Sigmoid colon (tissue), 4 donors: ENCODE data around the gene RAPGEF2.

Experiments
- EP300 ChIP-seq, 4 donors: sonication (generic); formaldehyde crosslinking; IDR thresholded peaks; one replicate each; pipeline ENCODE4 v1.6.1; 2017; ENCODE audit warnings: antibody characterized with exemption in 4 of 4
- POLR2A ChIP-seq, 2 donors: fragments of 450-650 bp; IDR thresholded peaks; one replicate each; pipeline ENCODE4 v1.6.1; 2016; ENCODE audit warnings: antibody characterized with exemption in 2 of 2, mild to moderate bottlenecking in 2 of 2, moderate library complexity in 2 of 2
- POLR2AphosphoS5 ChIP-seq, 4 donors: sonication (generic); formaldehyde crosslinking; IDR thresholded peaks; one replicate each; pipeline ENCODE4 v1.6.1; 2017; ENCODE audit warnings: antibody characterized with exemption in 4 of 4
- TF ChIP-seq, protein P1 (sequence below), 4 experiments: fragments of 450-650 bp in 3 of 4; fragments of 200-600 bp in 1 of 4; IDR thresholded peaks; one replicate each; pipeline ENCODE4 v1.5.1; 2016 to 2019; ENCODE audit warnings: antibody characterized with exemption in 4 of 4, mild to moderate bottlenecking in 3 of 4, moderate library complexity in 2 of 4

- TF ChIP-seq, protein P1, sequence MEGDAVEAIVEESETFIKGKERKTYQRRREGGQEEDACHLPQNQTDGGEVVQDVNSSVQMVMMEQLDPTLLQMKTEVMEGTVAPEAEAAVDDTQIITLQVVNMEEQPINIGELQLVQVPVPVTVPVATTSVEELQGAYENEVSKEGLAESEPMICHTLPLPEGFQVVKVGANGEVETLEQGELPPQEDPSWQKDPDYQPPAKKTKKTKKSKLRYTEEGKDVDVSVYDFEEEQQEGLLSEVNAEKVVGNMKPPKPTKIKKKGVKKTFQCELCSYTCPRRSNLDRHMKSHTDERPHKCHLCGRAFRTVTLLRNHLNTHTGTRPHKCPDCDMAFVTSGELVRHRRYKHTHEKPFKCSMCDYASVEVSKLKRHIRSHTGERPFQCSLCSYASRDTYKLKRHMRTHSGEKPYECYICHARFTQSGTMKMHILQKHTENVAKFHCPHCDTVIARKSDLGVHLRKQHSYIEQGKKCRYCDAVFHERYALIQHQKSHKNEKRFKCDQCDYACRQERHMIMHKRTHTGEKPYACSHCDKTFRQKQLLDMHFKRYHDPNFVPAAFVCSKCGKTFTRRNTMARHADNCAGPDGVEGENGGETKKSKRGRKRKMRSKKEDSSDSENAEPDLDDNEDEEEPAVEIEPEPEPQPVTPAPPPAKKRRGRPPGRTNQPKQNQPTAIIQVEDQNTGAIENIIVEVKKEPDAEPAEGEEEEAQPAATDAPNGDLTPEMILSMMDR (IDR thresholded peaks at IDR 0.05), result no peak
- no peak for TF ChIP-seq POLR2AphosphoS5 (IDR thresholded peaks at IDR 0.05)
- no peak for TF ChIP-seq EP300 (IDR thresholded peaks at IDR 0.05)
- TF ChIP-seq POLR2A (IDR thresholded peaks at IDR 0.05), result no peak
Observed at GRCh38 chr4:159227378-159227777, 124.5 kb downstream of the RAPGEF2 start.
